Nephron progenitor cell (in vitro differentiated cells): ENCODE results near the gene WLS.

ENCODE experiments used
- DNase-seq: peaks from one replicate; pipeline ENCODE4 v3.0.0; 2021
- H3K27ac Mint-ChIP-seq: 2 replicates; pipeline ENCODE4 v1.8.0; 2021; ENCODE audit warnings: mild to moderate bottlenecking, moderate library complexity, mixed read lengths
- H3K27me3 Mint-ChIP-seq: 2 replicates; pipeline ENCODE4 v1.8.0; 2021; ENCODE audit warnings: mild to moderate bottlenecking, low read depth, mixed read lengths; ENCODE audit not compliant: poor library complexity
- H3K36me3 Mint-ChIP-seq: 2 replicates; pipeline ENCODE4 v1.8.0; 2021; ENCODE audit warnings: low read depth, mixed read lengths
- H3K4me1 Mint-ChIP-seq: 2 replicates; pipeline ENCODE4 v1.8.0; 2021; ENCODE audit warnings: mixed read lengths
- H3K4me3 Mint-ChIP-seq: 2 replicates; pipeline ENCODE4 v1.8.0; 2021; ENCODE audit warnings: mild to moderate bottlenecking, moderate library complexity, mixed read lengths
- H3K9me3 Mint-ChIP-seq: 2 replicates; pipeline ENCODE4 v1.8.0; 2021; ENCODE audit warnings: mild to moderate bottlenecking, moderate library complexity, mixed read lengths
- TF ChIP-seq, protein P1 (sequence below): fragments of 200-600 bp; sonication (generic); IDR thresholded peaks from 2 replicates; pipeline ENCODE4 v1.5.0; 2021; ENCODE audit warnings: antibody characterized with exemption

WLS gene

DNA sequence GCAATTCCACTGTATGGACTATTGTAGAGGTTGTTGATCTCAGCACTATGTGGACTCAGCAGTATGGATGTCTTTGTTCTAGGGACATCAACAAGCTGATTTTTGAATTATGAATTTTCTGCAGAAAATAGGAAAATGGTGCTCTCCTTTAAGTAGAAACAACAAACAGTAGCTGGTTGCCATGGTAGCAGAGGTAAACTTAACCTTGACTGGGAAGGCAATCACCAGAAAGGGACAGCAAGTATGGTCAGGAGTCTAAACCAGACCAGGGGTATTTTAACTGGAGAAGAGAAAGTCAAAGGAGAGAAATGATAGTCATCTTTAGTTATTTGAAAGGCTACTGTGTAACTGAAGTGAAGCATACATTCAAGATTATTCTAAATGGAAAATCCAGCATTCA is 22.3 kb downstream of the WLS start:
- TF ChIP-seq, protein P1, sequence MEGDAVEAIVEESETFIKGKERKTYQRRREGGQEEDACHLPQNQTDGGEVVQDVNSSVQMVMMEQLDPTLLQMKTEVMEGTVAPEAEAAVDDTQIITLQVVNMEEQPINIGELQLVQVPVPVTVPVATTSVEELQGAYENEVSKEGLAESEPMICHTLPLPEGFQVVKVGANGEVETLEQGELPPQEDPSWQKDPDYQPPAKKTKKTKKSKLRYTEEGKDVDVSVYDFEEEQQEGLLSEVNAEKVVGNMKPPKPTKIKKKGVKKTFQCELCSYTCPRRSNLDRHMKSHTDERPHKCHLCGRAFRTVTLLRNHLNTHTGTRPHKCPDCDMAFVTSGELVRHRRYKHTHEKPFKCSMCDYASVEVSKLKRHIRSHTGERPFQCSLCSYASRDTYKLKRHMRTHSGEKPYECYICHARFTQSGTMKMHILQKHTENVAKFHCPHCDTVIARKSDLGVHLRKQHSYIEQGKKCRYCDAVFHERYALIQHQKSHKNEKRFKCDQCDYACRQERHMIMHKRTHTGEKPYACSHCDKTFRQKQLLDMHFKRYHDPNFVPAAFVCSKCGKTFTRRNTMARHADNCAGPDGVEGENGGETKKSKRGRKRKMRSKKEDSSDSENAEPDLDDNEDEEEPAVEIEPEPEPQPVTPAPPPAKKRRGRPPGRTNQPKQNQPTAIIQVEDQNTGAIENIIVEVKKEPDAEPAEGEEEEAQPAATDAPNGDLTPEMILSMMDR: no peak
- Mint-ChIP-seq H3K36me3 (peaks cover 27% of the 10 kb centered on the region), H3K4me3 (peak overlapping the region; percentile 46), H3K4me1 (peaks cover 55% of the 10 kb centered on the region), H3K27me3 (peaks cover 4% of the 10 kb centered on the region), H3K9me3 (no peaks in the 10 kb centered on the region), H3K27ac (peak overlapping the region; percentile 50)
- no peak for DNase-seq

DNA sequence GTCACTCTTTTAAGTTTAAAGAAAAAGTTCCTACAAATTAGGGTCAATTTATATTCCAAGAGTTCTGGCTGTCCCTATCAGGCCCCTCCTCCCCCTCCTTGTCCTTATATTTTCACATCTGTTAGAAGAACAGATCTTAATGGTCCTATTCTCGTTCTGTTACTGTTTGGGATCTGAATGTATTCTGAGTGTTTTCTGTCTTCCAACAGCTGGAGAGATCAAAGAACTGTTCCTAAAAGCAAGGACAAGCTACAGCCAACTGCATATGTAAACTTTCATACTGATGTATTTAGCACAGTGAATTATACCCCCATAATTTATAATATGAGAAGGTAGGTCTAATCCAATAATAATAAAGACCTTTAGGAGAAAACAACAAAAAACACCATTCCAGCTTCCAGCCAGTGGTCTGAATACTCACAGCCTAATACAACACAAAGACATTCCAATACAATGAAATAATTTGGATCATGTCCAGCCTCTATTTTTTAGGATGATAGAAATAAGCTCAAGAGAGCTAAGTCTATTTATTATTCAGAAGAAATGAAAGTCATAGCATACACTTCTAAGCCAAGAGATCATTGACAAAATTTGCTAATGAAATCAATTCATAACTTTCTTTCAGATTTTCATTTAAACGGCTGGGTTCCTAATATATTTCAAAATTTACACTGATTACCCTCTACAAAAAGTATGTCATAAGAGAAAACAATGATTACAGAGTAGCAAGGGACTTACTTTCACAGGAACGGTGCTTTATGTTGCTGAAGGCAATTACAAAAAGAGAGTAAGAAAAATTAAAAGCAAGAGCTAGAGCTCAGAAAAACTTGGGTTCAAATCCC is 25.3 kb downstream of the WLS start:
- H3K9me3 Mint-ChIP-seq: no peaks in the 10 kb centered on the region
- no peak overlapping the region for H3K4me3 Mint-ChIP-seq
- peaks cover 17% of the 10 kb centered on the region for H3K36me3 Mint-ChIP-seq
- TF ChIP-seq, protein P1: no peak
- H3K4me1 Mint-ChIP-seq: peaks cover 55% of the 10 kb centered on the region
- peaks cover 4% of the 10 kb centered on the region for H3K27me3 Mint-ChIP-seq
- no peak for DNase-seq
- peak overlapping the region; percentile 58 for H3K27ac Mint-ChIP-seq

DNA sequence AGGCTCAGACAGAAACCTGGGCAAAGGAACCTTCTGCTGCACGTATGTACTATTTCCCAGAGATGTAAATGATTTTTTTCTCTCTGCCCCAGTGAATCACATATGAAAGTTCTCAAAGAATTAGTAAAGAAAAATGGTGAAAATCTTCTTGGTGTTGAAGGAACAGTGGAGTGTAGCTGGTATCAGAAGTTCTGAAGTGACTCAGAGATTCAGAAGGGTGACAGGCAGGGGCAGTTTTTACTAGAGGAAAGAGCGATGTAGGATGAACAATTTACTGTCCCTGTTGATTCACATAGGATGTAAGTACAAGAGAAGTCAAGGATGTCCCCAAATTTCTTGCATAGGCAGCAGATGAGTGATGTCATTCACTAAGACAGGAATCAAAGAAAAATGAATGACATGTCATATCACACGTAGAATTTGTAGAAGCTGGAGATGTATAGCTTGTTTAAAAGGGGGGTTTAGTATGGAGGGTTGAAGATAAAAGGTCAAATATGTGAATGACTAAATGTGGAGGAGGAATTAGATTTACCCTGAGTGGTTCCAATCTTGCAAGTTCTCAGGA is 26.4 kb downstream of the WLS start:
- TF ChIP-seq, protein P1: no peak
- DNase-seq: no peak
- H3K9me3 Mint-ChIP-seq: no peaks in the 10 kb centered on the region
- peak overlapping the region; percentile 62 for H3K27ac Mint-ChIP-seq
- peaks cover 51% of the 10 kb centered on the region for H3K4me1 Mint-ChIP-seq
- H3K36me3 Mint-ChIP-seq: peaks cover 17% of the 10 kb centered on the region
- no peak overlapping the region for H3K4me3 Mint-ChIP-seq
- H3K27me3 Mint-ChIP-seq: peaks cover 4% of the 10 kb centered on the region

DNA sequence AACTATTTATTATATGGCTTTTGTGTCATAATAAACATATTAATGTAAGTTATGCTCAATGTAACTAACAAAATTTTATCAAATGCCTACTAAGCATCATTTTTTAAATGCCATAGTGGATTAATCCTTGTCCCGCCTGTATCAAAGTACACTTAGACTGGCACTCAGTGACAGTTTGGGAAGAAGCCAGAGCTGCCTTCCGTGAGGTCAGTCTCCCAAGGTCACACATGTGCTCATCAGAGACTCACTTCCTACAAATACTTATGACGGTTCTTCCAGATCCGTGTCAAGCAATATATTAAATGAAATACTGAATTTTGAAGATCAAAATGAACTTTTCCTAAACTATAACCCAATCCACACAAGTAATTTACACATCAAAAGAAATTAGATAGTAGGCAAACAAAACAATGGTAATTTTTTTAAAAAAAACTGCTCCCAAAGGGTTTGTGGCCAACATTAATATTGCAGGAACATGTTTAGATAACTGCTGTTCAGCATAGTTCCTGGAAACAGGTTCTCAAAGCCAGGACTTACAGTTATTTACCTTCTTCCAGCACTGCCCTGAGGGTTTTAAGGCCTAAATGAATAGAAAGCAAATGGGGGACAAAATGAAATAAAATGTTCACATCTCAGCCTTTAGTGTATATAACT is 27.2 kb downstream of the WLS start:
- H3K27ac Mint-ChIP-seq: peak overlapping the region; percentile 53
- TF ChIP-seq, protein P1: no peak
- H3K4me3 Mint-ChIP-seq: no peak overlapping the region
- H3K36me3 Mint-ChIP-seq: peaks cover 17% of the 10 kb centered on the region
- no peak for DNase-seq
- H3K9me3 Mint-ChIP-seq: no peaks in the 10 kb centered on the region
- H3K27me3 Mint-ChIP-seq: peaks cover 2% of the 10 kb centered on the region
- peaks cover 48% of the 10 kb centered on the region for H3K4me1 Mint-ChIP-seq

DNA sequence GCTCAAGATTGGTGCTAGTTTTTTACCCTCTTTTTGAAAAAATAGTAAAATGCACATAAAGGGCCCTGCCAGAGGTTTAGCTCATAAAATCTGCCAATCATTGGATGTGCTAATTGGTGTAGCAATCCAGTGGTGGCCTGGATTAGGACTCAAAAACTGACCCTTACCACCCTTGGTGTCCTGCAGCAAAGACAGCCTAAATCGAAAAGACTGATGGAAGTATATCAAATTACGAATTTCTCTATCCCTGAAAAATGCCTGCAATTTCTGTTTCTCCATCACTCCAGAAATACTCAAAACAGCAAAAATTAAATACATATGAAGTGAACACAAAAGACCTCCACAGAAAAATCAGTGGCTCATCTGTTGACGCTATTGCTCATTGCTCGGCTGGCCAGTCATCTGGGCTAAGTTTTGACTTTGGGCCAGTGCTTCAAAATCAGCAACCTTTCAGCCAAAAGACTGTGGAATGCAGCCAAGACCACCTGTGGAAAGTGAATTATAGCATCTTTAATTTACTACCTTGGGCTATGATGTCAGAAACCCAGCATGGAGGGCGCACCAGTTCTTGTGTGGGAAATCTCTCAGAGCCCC is 30.0 kb downstream of the WLS start:
- H3K4me1 Mint-ChIP-seq: peaks cover 64% of the 10 kb centered on the region
- no peak overlapping the region for H3K4me3 Mint-ChIP-seq
- TF ChIP-seq, protein P1: no peak
- no peaks in the 10 kb centered on the region for H3K27me3 Mint-ChIP-seq
- H3K9me3 Mint-ChIP-seq: no peaks in the 10 kb centered on the region
- H3K27ac Mint-ChIP-seq: no peak overlapping the region
- peak; percentile 2 for DNase-seq
- peaks cover 13% of the 10 kb centered on the region for H3K36me3 Mint-ChIP-seq
